Stimulated activated CD4-positive, alpha-beta T cell treated with anti-CD3 and anti-CD28 coated beads, Interleukin-2, amount 100 ng/mL, for 4 hours (primary cell): ENCODE measurements around the gene EML6.
"Not testable (repeated sequence)": the region's sequence is repeated elsewhere in the genome, so short reads cannot be mapped to it uniquely, and the experiment has no call there.

Experiments used
- DNase-seq: peaks from one replicate; pipeline ENCODE4 v3.0.0-alpha.2; 2020; ENCODE audit warnings: low read depth

EML6 gene

GRCh38 chr2:54723131-54723995 lies at the start of gene EML6:
EML6 (plus strand) TSS chr2:54723662; CDS start chr2:54725062, 1,400 bp downstream.
- DNase-seq: peak; percentile 97

GRCh38 chr2:54675281-54675680 lies 48.2 kb upstream of the EML6 start:
- DNase-seq: no peak

GRCh38 chr2:54675738-54676137 lies 47.7 kb upstream of the EML6 start:
- DNase-seq: no peak

- DNase-seq: no peak
Observed at GRCh38 chr2:54676656-54677055, 46.8 kb upstream of the EML6 start.

- DNase-seq: no peak
Observed at GRCh38 chr2:54677476-54678265, 45.8 kb upstream of the EML6 start.

- no peak for DNase-seq
Observed at GRCh38 chr2:54678719-54679118, 44.7 kb upstream of the EML6 start.

- DNase-seq: no peak
Observed at GRCh38 chr2:54680397-54681041, 42.9 kb upstream of the EML6 start.

- DNase-seq: no peak
Observed at GRCh38 chr2:54681416-54681815, 42.0 kb upstream of the EML6 start.

GRCh38 chr2:54683596-54683995 lies 39.9 kb upstream of the EML6 start:
- DNase-seq: no peak

GRCh38 chr2:54685263-54685775 lies 38.1 kb upstream of the EML6 start:
- no peak for DNase-seq

GRCh38 chr2:54687595-54688152 lies 35.8 kb upstream of the EML6 start:
- no peak for DNase-seq

GRCh38 chr2:54691445-54692135 lies 31.9 kb upstream of the EML6 start:
- no peak for DNase-seq

GRCh38 chr2:54692556-54692955 lies 30.9 kb upstream of the EML6 start:
- no peak for DNase-seq

- no peak for DNase-seq
Observed at GRCh38 chr2:54695378-54695777, 28.1 kb upstream of the EML6 start.

- no peak for DNase-seq
Observed at GRCh38 chr2:54697934-54698333, 25.5 kb upstream of the EML6 start.

- DNase-seq: not testable (repeated sequence)
Observed at GRCh38 chr2:54698926-54699325, 24.5 kb upstream of the EML6 start.

GRCh38 chr2:54699665-54700064 lies 23.8 kb upstream of the EML6 start:
- DNase-seq: no peak

GRCh38 chr2:54701029-54701428 lies 22.4 kb upstream of the EML6 start:
- DNase-seq: no peak

- DNase-seq: no peak
Observed at GRCh38 chr2:54704238-54704637, 19.2 kb upstream of the EML6 start.

- DNase-seq: no peak
Observed at GRCh38 chr2:54704688-54705605, 18.5 kb upstream of the EML6 start.
